Testis (tissue), 2 donors: ENCODE results near the gene ECT2.

ENCODE experiments used
- CTCF ChIP-seq, 3 experiments: fragments of 450-650 bp in 2 of 3; fragments of 200-600 bp in 1 of 3; sonication (generic) in 1 of 3; IDR thresholded peaks; one replicate each; pipeline ENCODE4 v1.5.1; 2016 to 2019; ENCODE audit warnings: antibody characterized with exemption in 3 of 3, mild to moderate bottlenecking in 2 of 3, moderate library complexity in 1 of 3
- POLR2A ChIP-seq: fragments of 450-650 bp; IDR thresholded peaks from one replicate; pipeline ENCODE4 v1.6.1; 2017; ENCODE audit warnings: antibody characterized with exemption, mild to moderate bottlenecking, moderate library complexity

- TF ChIP-seq CTCF (IDR thresholded peaks at IDR 0.05) (no peak), POLR2A (no peak)
These were observed 25.7 kb downstream of the ECT2 start for GRCh38 chr3:172776049-172776717.
